HG03095 (cell line): ENCODE data around the gene GAL3ST2.
"Not testable (repeated sequence)": the region's sequence is repeated elsewhere in the genome, so short reads cannot be mapped to it uniquely, and the experiment has no call there.

Experiments used
- ATAC-seq: cut with Tn5 transposase; IDR thresholded peaks from one replicate; pipeline ENCODE4 v1.9.1; 2021; ENCODE audit warnings: moderate library complexity; ENCODE audit not compliant: unreplicated experiment

Gene GAL3ST2

GRCh38 chr2:241817821-241818215 is 41.2 kb downstream of the GAL3ST2 start:
- not testable (repeated sequence) for ATAC-seq

- no peak for ATAC-seq
Observed at GRCh38 chr2:241818229-241818942, 41.8 kb downstream of the GAL3ST2 start.

- ATAC-seq, result no peak
Observed at GRCh38 chr2:241818943-241819270, 42.3 kb downstream of the GAL3ST2 start.

- not testable (repeated sequence) for ATAC-seq
Observed at GRCh38 chr2:241819947-241820624, 43.5 kb downstream of the GAL3ST2 start.

- no peak for ATAC-seq
Observed at GRCh38 chr2:241820625-241821384, 44.2 kb downstream of the GAL3ST2 start.

- ATAC-seq, result no peak
Observed at GRCh38 chr2:241821460-241822263, 45.0 kb downstream of the GAL3ST2 start.

GRCh38 chr2:241822264-241822623 is 45.6 kb downstream of the GAL3ST2 start:
- ATAC-seq, result no peak

- not testable (repeated sequence) for ATAC-seq
Observed at GRCh38 chr2:241823531-241824437, 47.2 kb downstream of the GAL3ST2 start.

GRCh38 chr2:241827394-241827793 is 50.8 kb downstream of the GAL3ST2 start:
- ATAC-seq, result no peak

GRCh38 chr2:241833101-241833663 is 56.6 kb downstream of the GAL3ST2 start:
- no peak for ATAC-seq

- not testable (repeated sequence) for ATAC-seq
Observed at GRCh38 chr2:241833756-241834526, 57.3 kb downstream of the GAL3ST2 start.

GRCh38 chr2:241834527-241835210 is 58.0 kb downstream of the GAL3ST2 start:
- ATAC-seq, result no peak

GRCh38 chr2:241835611-241836010 is 59.0 kb downstream of the GAL3ST2 start:
- no peak for ATAC-seq

- no peak for ATAC-seq
Observed at GRCh38 chr2:241836292-241836691, 59.7 kb downstream of the GAL3ST2 start.

- no peak for ATAC-seq
Observed at GRCh38 chr2:241837197-241837965, 60.8 kb downstream of the GAL3ST2 start.

- ATAC-seq, result no peak
Observed at GRCh38 chr2:241841181-241842066, 64.8 kb downstream of the GAL3ST2 start.

GRCh38 chr2:241842067-241842415 is 65.4 kb downstream of the GAL3ST2 start:
- no peak for ATAC-seq
